ENCODE measurements around the gene CDHR1. TPM values are rescaled to one million over a fixed set of nuclear protein-coding genes. Genes with fewer than 3 reads are reported as not detected.

CDHR1 gene
- total RNA-seq, 1 experiment from 2014 or later = 6.6 TPM

- no peaks in the 10 kb centered on the region for H3K9me3 Mint-ChIP-seq
- no peaks in the 10 kb centered on the region for H3K79me2 ChIP-seq (ENCODE audit: insufficient read depth, low read length)
- H3K23ac ChIP-seq (ENCODE audit: insufficient read length, low read depth, low read length) = no peak overlapping the region
- peaks cover 40 to 43% of the 10 kb centered on the region in 2 experiments for H3K4me1 Mint-ChIP-seq
- H4K5ac ChIP-seq (ENCODE audit: insufficient read length, low read depth, low read length) = no peak overlapping the region
- no peak overlapping the region for H2BK15ac ChIP-seq (ENCODE audit: low read depth, low read length)
- H3K4me2 ChIP-seq (ENCODE audit: insufficient read depth, insufficient read length, low read length) = no peak overlapping the region
- no peak overlapping the region for H2BK12ac ChIP-seq (ENCODE audit: insufficient read length, low read depth, low read length)
- H3K4me1 ChIP-seq (ENCODE audit: insufficient read depth, low read length) = peaks cover 8% of the 10 kb centered on the region; the same call in 1 of the 2 replicates
- no peak overlapping the region for H3K56ac ChIP-seq (ENCODE audit: insufficient read length, low read depth, low read length)
- no peak for TF ChIP-seq CTCF (conservative IDR thresholded peaks at IDR 0.05)
- no peak overlapping the region for H2BK120ac ChIP-seq (ENCODE audit: low read depth, low read length, poor library complexity, severe bottlenecking)
- no peak overlapping the region for H2BK5ac ChIP-seq (ENCODE audit: insufficient read length, low read length)
- no peak overlapping the region; a peak in 1 of 7 replicates for H3K27ac Mint-ChIP-seq
- H3K36me3 Mint-ChIP-seq (ENCODE audit: insufficient read depth in 1 of 3, low read depth in 3 of 3) = peaks cover 11 to 33% (median 32%) of the 10 kb centered on the region in 3 experiments; a peak in 6 of 7 replicates
- H3K4me3 Mint-ChIP-seq = no peak overlapping the region
- no peak overlapping the region for H3K27ac ChIP-seq (ENCODE audit: insufficient read length, low read depth, low read length)
- no peaks in the 10 kb centered on the region for H3K27me3 ChIP-seq (ENCODE audit: insufficient read depth, low read length)
- H3K79me1 ChIP-seq (ENCODE audit: insufficient read depth, low read depth, low read length, poor library complexity, severe bottlenecking) = no peaks in the 10 kb centered on the region
- no peaks in the 10 kb centered on the region for H3K23me2 ChIP-seq (ENCODE audit: insufficient read length, low read depth, low read length, poor library complexity, severe bottlenecking)
- H3K27me3 Mint-ChIP-seq (ENCODE audit: low read depth) = no peaks in the 10 kb centered on the region
- no peak overlapping the region for H4K91ac ChIP-seq (ENCODE audit: insufficient read length, low read depth, low read length)
- no peak overlapping the region for H3K14ac ChIP-seq (ENCODE audit: insufficient read depth, low read length)
- H4K8ac ChIP-seq (replicated peaks; ENCODE audit: insufficient read length, low read depth, low read length) = no peak overlapping the region
- no peak for DNase-seq
- H3K9ac ChIP-seq (ENCODE audit: extremely low read depth, insufficient read length, low read length) = no peak overlapping the region
- H3K9me3 ChIP-seq (ENCODE audit: control insufficient read depth, low read depth, low read length) = no peaks in the 10 kb centered on the region
- H3K18ac ChIP-seq (ENCODE audit: insufficient read length, low read depth, low read length) = no peak overlapping the region
- no peaks in the 10 kb centered on the region for H4K20me1 ChIP-seq (ENCODE audit: control insufficient read depth, insufficient read depth, insufficient read length)
- H2BK20ac ChIP-seq (ENCODE audit: low read depth, low read length, poor library complexity, severe bottlenecking) = no peak overlapping the region
- no peak overlapping the region for H2AK5ac ChIP-seq (ENCODE audit: insufficient read length, low read length)
- H2AFZ ChIP-seq (ENCODE audit: low read length) = no peak overlapping the region
- no CpG with 5 or more reads among the region's 10 CpGs for WGBS (ENCODE audit: extremely low coverage, insufficient read length, low lambda C conversion rate)
- no peak overlapping the region for H3T11ph ChIP-seq (ENCODE audit: low read length)
- no peak overlapping the region for H3K4ac ChIP-seq (ENCODE audit: low read depth, low read length)
These were observed 37.6 kb upstream of the CDHR1 start for GRCh38 chr10:84156768-84157167.

Data from H9 (cell line).